ENCODE measurements around the gene UNCX. TPM values are rescaled to one million over a fixed set of nuclear protein-coding genes. Genes with fewer than 3 reads are reported as not detected.

The UNCX gene
- total and polyA plus RNA-seq, 2 of the 4 experiments (the other 2 are of a cell fraction) = not detected

GRCh38 chr7:1236831-1237701 is 4.4 kb downstream of the UNCX start:
- ChIA-PET CTCF (no interaction called here), POLR2A (ENCODE audit: unreplicated experiment) (no interaction called here)
- DNase-seq (no peak), ATAC-seq (ENCODE audit: low read depth) (no peak)
- H3K9me3 ChIP-seq (ENCODE audit: control insufficient read depth, insufficient read depth, low read length) = peaks cover 33% of the 10 kb centered on the region
- intact Hi-C loops (cut with micrococcal nuclease) (no loop called here), in situ Hi-C loops (cut with MboI; ENCODE audit: low sequenced_read_pairs) (no loop called here), dilution Hi-C loops (cut with HindIII; ENCODE audit: low sequenced_read_pairs, unreplicated experiment) (no loop called here)
- H3K9me1 ChIP-seq (ENCODE audit: insufficient read depth, low read length) = no peaks in the 10 kb centered on the region
- H2AFZ ChIP-seq (replicated peaks; ENCODE audit: low read length, poor library complexity) = no peak overlapping the region
- H4K20me1 ChIP-seq (ENCODE audit: insufficient read depth, low read length) = 0 out of 2 replicates have a peak, but pooled peaks cover 11% of the 10 kb centered on the region
- H2BK20ac ChIP-seq (ENCODE audit: low read depth, low read length) = no peak overlapping the region
- H3K4me1 ChIP-seq (ENCODE audit: control insufficient read depth, insufficient read depth, low read length) = no peaks in the 10 kb centered on the region
- H3K79me1 ChIP-seq (ENCODE audit: low read depth in 1 of 2, low read length in 2 of 2) = no peaks in the 10 kb centered on the region
- no peak overlapping the region for H3K4me2 ChIP-seq (ENCODE audit: low read depth, low read length)
- H3K14ac ChIP-seq (replicated peaks; ENCODE audit: low read depth, low read length) = no peak overlapping the region
- no peak overlapping the region for H2BK15ac ChIP-seq (ENCODE audit: low read depth, low read length)
- H3K36me3 ChIP-seq (ENCODE audit: control insufficient read depth, insufficient read depth, low read length) = no peaks in the 10 kb centered on the region
- no peak overlapping the region for H3K23ac ChIP-seq (ENCODE audit: low read depth, low read length)
- H3K18ac ChIP-seq (ENCODE audit: low read depth, low read length) = no peak overlapping the region
- H3K4ac ChIP-seq (ENCODE audit: low read depth, low read length) = no peak overlapping the region
- H3K9ac ChIP-seq (ENCODE audit: low read depth, low read length) = no peak overlapping the region
- H2AK5ac ChIP-seq (ENCODE audit: low read depth, low read length) = no peak overlapping the region
- H4K8ac ChIP-seq (ENCODE audit: low read depth in 2 of 2, low read length in 2 of 2) = no peak overlapping the region
- peaks cover 89% of the 10 kb centered on the region for H3K27me3 ChIP-seq (ENCODE audit: control insufficient read depth, insufficient read depth, low read length)
- H3K56ac ChIP-seq (ENCODE audit: extremely low read depth, insufficient read depth, low read length) = no peak overlapping the region
- H2AK9ac ChIP-seq (replicated peaks; ENCODE audit: low read depth, low read length, poor library complexity) = no peak overlapping the region
- no CpG with 5 or more reads among the region's 83 CpGs for WGBS, 2 experiments (ENCODE audit: extremely low coverage in 2 of 2, insufficient read length in 1 of 2)
- H3K4me3 ChIP-seq (ENCODE audit: insufficient read depth, low read depth, low read length) = no peak overlapping the region
- no peak overlapping the region for H4K91ac ChIP-seq (ENCODE audit: insufficient read depth, low read depth, low read length)
- no peak overlapping the region for H2BK5ac ChIP-seq (ENCODE audit: low read depth, low read length, poor library complexity, severe bottlenecking)
- BruUV-seq (replicated peaks) = no TSS peak
- H2BK120ac ChIP-seq (ENCODE audit: low read depth, low read length) = no peak overlapping the region
- H3K27ac ChIP-seq (ENCODE audit: insufficient read depth, low read length) = no peak overlapping the region
- no peak overlapping the region for H4K5ac ChIP-seq (ENCODE audit: low read depth, low read length)
- TF ChIP-seq FOS (IDR thresholded peaks at IDR 0.05; ENCODE audit: low read depth, low read length) (no peak), POLR2A (IDR thresholded peaks at IDR 0.05; ENCODE audit: low read depth, low read length) (no peak), RCOR1 (IDR thresholded peaks at IDR 0.05; ENCODE audit: insufficient replicate concordance, low read length) (no peak), BHLHE40 (IDR thresholded peaks at IDR 0.05; ENCODE audit: low read depth, low read length) (no peak), USF2 (IDR thresholded peaks at IDR 0.05; ENCODE audit: low read depth, low read length) (no peak), RAD21 (IDR thresholded peaks at IDR 0.05; ENCODE audit: low read length) (no peak), MAZ (IDR thresholded peaks at IDR 0.05; ENCODE audit: borderline replicate concordance, low read depth, low read length) (no peak), NFE2L2 (IDR thresholded peaks at IDR 0.05; ENCODE audit: low read depth, low read length) (no peak), CTCF (conservative IDR thresholded peaks at IDR 0.05; ENCODE audit: low read depth, low read length) (no peak), CEBPB (IDR thresholded peaks at IDR 0.05; ENCODE audit: low read depth, low read length) (no peak), MXI1 (IDR thresholded peaks at IDR 0.05; ENCODE audit: borderline replicate concordance, low read depth, low read length) (no peak), RFX5 (IDR thresholded peaks at IDR 0.05; ENCODE audit: low read depth, low read length) (no peak), MAFK (IDR thresholded peaks at IDR 0.05; ENCODE audit: low read depth, low read length) (no peak), ELK1 (IDR thresholded peaks at IDR 0.05; ENCODE audit: borderline replicate concordance, low read depth, low read length) (no peak), CHD1 (IDR thresholded peaks at IDR 0.05; ENCODE audit: low read depth, low read length) (no peak)

Measured in IMR-90 (cell line).